Brain microvascular endothelial cell (primary cell): ENCODE measurements around the gene PRR19.

Source experiments
- DNase-seq: peaks from one replicate; pipeline ENCODE4 v3.0.0-alpha.2; 2020
- H3K27ac ChIP-seq: fragments of 250-450 bp; sonication (Bioruptor Pico); 2 replicates; pipeline ENCODE4 v1.5.1; 2020; ENCODE audit warnings: mild to moderate bottlenecking, moderate library complexity
- H3K27me3 ChIP-seq: fragments of 250-450 bp; sonication (Bioruptor Pico); replicated peaks from 2 replicates; pipeline ENCODE4 v1.5.1; 2020; ENCODE audit warnings: mild to moderate bottlenecking
- H3K36me3 ChIP-seq: fragments of 250-450 bp; sonication (Bioruptor Pico); replicated peaks from 2 replicates; pipeline ENCODE4 v1.5.1; 2020; ENCODE audit warnings: mild to moderate bottlenecking
- H3K4me3 ChIP-seq: 2 replicates; pipeline ENCODE4 v1.5.1; 2011; ENCODE audit warnings: low read depth, mild to moderate bottlenecking, control low read depth, low read length, moderate library complexity
- CTCF ChIP-seq: IDR thresholded peaks from 2 replicates; pipeline ENCODE4 v1.5.1; 2011; ENCODE audit warnings: low read depth, mild to moderate bottlenecking, moderate library complexity, low read length, control low read depth, inconsistent platforms; ENCODE audit errors: missing control alignments
- in situ Hi-C: cut with HindIII; loops from 2 replicates; pipeline ENCODE4 v1.10.0; 2017; ENCODE audit warnings: low sequenced_read_pairs, low pct_ligation_motif_present

PRR19 gene

GRCh38 chr19:42303876-42304275 is 1.9 kb downstream of the PRR19 start:
- no peak for TF ChIP-seq CTCF
- Histone ChIP-seq H3K36me3 (no peaks in the 10 kb centered on the region), H3K4me3 (no peak overlapping the region), H3K27ac (no peak overlapping the region), H3K27me3 (no peaks in the 10 kb centered on the region)
- in situ Hi-C loops = no loop called here
- DNase-seq = no peak

DNA sequence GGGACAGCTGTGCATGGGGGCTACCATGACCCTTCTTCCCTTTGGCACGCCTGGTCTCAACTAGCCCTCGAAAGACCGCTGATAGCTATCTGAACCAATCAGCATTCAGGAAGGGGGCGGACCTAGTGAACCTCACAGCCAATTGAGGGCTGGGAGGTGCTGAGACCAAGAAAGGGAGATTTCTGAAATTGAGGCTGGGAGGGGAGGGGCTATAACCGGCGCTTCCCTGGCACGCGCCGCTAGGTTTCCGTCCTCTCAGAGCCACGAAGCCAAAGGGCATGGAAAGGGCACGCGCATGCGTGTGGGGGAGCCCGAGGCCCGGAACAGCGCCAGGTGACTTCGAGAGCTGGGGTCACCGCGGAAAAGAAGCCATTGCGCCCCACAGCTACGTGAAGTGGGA is 4.7 kb downstream of the PRR19 start:
- no peak for DNase-seq
- Histone ChIP-seq H3K27ac (no peak overlapping the region), H3K27me3 (no peaks in the 10 kb centered on the region), H3K36me3 (no peaks in the 10 kb centered on the region), H3K4me3 (no peak overlapping the region)
- in situ Hi-C loops = no loop called here
- TF ChIP-seq CTCF = no peak

DNA sequence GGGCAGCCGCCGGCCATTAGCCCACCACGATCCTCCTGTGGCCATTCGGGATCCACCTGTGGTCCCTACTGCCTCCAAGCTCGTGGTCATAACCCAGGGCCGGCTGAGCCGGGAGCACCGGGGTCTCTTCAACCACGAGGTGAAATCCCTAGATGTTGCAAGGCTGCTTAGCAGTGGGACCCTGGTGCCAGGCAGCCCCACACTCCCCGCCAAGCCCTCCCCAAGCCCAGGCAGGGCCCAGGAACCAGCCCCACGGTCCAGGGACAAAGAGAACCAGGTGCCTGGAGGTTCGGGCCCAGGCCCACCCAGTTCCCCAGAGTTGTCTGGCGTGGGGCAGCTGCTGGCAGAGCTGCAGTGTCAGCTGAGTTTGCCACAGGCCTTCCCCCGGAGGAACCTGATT is 7.8 kb downstream of the PRR19 start:
- H3K27ac ChIP-seq = no peak overlapping the region
- no peak for DNase-seq
- no peak for TF ChIP-seq CTCF
- H3K36me3 ChIP-seq = no peaks in the 10 kb centered on the region
- in situ Hi-C loops = no loop called here
- H3K4me3 ChIP-seq = no peak overlapping the region
- no peaks in the 10 kb centered on the region for H3K27me3 ChIP-seq

GRCh38 chr19:42311657-42312056 is 9.7 kb downstream of the PRR19 start:
- no peaks in the 10 kb centered on the region for H3K27me3 ChIP-seq
- no peaks in the 10 kb centered on the region for H3K36me3 ChIP-seq
- TF ChIP-seq CTCF = peak; percentile 53
- DNase-seq = no peak
- in situ Hi-C loops = no loop called here
- no peak overlapping the region for H3K27ac ChIP-seq
- no peak overlapping the region for H3K4me3 ChIP-seq

GRCh38 chr19:42312370-42312769 is 10.4 kb downstream of the PRR19 start:
- H3K36me3 ChIP-seq = no peaks in the 10 kb centered on the region
- DNase-seq = no peak
- H3K27me3 ChIP-seq = no peaks in the 10 kb centered on the region
- no peak overlapping the region for H3K4me3 ChIP-seq
- in situ Hi-C loops = no loop called here
- H3K27ac ChIP-seq = no peak overlapping the region
- no peak for TF ChIP-seq CTCF

- Histone ChIP-seq H3K4me3 (peak within 1 kb of the TSS; percentile 50), H3K27ac (no peak within 1 kb of the TSS), H3K27me3 (no peaks in the 10 kb centered on the region), H3K36me3 (no peaks in the 10 kb centered on the region)
- no peak for DNase-seq
- in situ Hi-C loops = no loop called here
- TF ChIP-seq CTCF = peak; percentile 46
Measured at GRCh38 chr19:42313096-42313839, 11.3 kb downstream of the PRR19 start, which contains the start of gene TMEM145. Gene TMEM145 (plus strand): TSS chr19:42313309. CDS start chr19:42313377, 68 bp downstream.
